GM18498 (cell line): ENCODE measurements around the gene EMP2.

Experiments
- ATAC-seq: cut with Tn5 transposase; IDR thresholded peaks from one replicate; pipeline ENCODE4 v1.9.1; 2021; ENCODE audit warnings: mild to moderate bottlenecking, moderate library complexity; ENCODE audit not compliant: unreplicated experiment

Gene EMP2

GRCh38 chr16:10494343-10495030 lies 85.9 kb downstream of the EMP2 start:
- ATAC-seq = no peak

GRCh38 chr16:10493276-10493675 lies 87.1 kb downstream of the EMP2 start:
- ATAC-seq = no peak

GRCh38 chr16:10490141-10490540 lies 90.3 kb downstream of the EMP2 start:
- no peak for ATAC-seq

GRCh38 chr16:10485698-10486382 lies 94.6 kb downstream of the EMP2 start:
- no peak for ATAC-seq

- ATAC-seq = no peak
Observed at GRCh38 chr16:10485159-10485558, 95.2 kb downstream of the EMP2 start.

- no peak for ATAC-seq
Observed at GRCh38 chr16:10480151-10480550, 100.2 kb downstream of the EMP2 start.
